Stimulated activated CD8-positive, alpha-beta memory T cell treated with anti-CD3 and anti-CD28 coated beads, Interleukin-4, amount 100 ng/mL, for 4 hours (primary cell): ENCODE measurements around the gene PYGO1.
"Not testable (repeated sequence)": the region's sequence is repeated elsewhere in the genome, so short reads cannot be mapped to it uniquely, and the experiment has no call there.

Experiments
- DNase-seq, 2 donors: peaks; one replicate each; pipeline ENCODE4 v3.0.0-alpha.2; 2020; ENCODE audit warnings: low read depth in 2 of 2, low spot score in 1 of 2

The PYGO1 gene, protein sequence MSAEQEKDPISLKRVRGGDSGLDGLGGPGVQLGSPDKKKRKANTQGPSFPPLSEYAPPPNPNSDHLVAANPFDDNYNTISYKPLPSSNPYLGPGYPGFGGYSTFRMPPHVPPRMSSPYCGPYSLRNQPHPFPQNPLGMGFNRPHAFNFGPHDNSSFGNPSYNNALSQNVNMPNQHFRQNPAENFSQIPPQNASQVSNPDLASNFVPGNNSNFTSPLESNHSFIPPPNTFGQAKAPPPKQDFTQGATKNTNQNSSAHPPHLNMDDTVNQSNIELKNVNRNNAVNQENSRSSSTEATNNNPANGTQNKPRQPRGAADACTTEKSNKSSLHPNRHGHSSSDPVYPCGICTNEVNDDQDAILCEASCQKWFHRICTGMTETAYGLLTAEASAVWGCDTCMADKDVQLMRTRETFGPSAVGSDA

GRCh38 chr15:55588070-55588814, at the start of gene PYGO1:
Gene PYGO1 (minus strand): TSS chr15:55588345. CDS start chr15:55587883, 462 bp downstream.
- no peak for DNase-seq

DNA sequence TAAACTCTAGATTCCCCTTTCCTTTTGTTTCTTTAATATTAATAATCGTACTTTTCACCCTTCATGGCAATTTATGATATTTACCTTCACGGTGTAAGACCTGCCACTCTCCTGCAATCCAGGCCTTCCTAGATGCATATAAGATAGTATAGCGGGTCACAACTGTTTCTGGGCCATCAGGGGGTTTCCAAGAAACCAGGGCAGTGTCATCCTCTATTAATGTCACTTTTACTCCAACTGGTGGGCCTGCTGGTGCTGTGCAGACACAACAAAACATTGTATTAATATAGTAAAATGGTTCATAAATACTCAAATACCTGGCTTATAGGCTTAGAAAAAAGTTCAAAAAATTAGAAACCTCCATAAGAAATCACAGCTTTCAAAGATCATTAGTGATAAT, 48.9 kb upstream of the PYGO1 start:
- DNase-seq, result no peak

GRCh38 chr15:55633731-55634130, 45.6 kb upstream of the PYGO1 start:
- no peak for DNase-seq

DNA sequence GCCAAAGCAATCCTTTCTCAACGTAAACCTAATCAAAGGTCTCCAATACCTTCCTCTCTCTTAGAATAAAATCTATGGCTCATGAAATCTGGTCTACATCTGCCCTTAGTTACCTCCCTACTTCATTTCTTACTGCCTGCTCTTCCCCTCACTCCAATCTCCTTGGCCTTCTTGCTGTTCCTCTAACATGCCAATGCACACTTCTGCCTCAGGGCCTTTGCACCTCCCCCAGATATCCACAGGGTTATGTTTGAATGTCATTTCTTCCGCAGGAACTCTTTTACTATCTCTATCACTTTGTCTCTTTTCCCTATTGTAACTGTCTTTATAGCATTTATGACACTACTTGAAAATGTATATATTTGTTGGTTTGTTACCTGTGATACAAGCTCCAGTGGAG, 44.3 kb upstream of the PYGO1 start:
- DNase-seq, result no peak

DNA sequence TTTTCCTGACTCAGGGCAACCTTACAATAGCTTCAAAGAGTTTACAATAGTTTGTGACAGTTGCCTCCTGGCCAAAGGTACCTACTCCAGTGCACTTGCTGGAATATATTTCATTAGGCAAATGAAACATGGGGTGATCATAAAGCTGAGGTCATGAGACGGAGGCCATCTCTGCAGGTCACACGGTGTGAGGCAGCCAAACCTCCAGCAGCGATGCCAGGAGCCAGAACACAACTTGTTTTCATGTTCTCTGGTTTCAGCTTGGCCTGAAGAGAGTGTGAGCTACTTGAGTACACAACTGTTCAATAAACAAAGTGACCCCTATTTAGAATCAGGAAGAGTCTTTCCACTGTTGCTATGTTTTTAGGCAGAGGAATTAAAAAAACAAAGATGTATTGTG, 42.7 kb upstream of the PYGO1 start:
- DNase-seq, result no peak

GRCh38 chr15:55628369-55628730, 40.2 kb upstream of the PYGO1 start:
- DNase-seq, result no peak

- DNase-seq, result no peak
These were observed 39.7 kb upstream of the PYGO1 start for GRCh38 chr15:55627730-55628368.

DNA sequence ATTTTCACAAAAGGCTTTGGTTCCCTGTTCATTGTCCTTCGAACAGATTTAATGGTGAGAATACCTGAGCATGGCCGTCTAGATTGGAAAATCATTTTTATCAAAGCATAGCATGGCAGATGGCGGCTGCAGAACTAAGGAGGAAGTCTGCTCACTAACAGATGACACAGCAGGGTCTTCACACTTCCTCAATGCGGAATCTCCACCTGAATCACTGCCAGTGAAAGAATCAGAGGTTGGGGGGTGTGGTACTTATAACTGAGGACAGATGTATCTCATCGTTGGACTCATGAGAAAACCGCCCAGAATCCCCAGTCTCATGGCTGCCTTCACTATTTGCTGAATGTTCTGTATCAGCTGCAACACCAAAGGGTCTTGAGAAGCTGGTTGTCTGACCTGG, 31.6 kb upstream of the PYGO1 start:
- no peak for DNase-seq

- DNase-seq, result no peak
These were observed 30.2 kb upstream of the PYGO1 start for GRCh38 chr15:55618387-55618786.

DNA sequence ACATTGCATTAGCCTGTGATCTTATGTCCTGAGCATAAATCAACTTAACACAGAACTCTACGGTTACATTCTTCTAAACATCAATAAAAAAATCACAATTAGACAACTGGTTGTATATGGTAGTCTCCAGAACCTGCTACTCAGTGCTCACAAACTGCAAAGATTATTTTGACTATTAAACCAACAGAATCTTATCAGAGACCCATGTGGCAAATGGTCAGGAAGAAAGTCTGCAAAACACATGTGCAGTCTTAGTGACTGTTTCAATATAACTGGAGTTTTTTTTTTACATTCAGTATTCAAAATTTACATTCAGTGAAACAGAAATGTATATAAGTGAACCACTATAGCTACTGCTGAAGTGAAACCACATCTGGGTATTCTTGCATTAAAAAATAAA, 27.3 kb upstream of the PYGO1 start:
- DNase-seq, result no peak

DNA sequence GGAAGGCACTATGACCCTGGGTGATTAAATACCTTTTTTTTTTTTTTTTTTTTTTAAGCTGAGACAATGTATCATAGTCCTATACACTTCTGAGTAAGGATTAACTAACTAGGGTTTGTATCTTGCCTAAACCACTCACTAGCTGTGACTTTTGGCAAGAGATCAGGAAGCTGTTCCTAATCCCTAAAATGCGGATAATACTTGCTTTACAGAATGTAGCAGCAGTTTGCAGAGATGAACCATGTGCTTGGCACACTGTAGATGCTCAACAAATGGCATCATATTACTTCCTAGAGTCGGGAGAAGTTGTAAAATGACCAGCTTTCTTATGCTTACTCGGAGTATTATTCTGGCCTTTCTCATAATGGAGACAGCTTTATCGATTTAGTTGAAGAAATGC, 25.6 kb upstream of the PYGO1 start:
- DNase-seq, result no peak

- no peak for DNase-seq
These were observed 18.1 kb upstream of the PYGO1 start for GRCh38 chr15:55606214-55606613.

GRCh38 chr15:55601374-55601773, 13.2 kb upstream of the PYGO1 start:
- no peak for DNase-seq

DNA sequence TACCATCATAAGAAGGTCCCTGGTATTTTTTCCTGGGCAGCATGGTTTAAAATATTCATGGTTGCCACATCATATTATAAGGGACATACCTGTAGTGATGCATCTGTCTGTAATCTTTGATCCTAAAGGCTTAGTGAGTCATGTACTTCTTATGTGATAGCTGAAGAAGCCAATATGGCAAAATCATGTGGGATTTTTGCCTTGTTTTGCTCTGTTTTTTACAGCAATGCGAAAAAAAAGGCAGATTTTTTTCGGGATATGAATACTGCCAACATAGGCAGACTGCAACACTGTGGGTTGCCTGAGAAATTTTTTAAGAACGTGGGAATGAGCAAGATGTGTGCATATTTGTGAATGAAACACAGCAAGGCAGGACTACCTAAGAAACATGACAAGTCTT, 11.3 kb upstream of the PYGO1 start:
- DNase-seq, result no peak

- not testable (repeated sequence) for DNase-seq
These were observed 4.9 kb upstream of the PYGO1 start for GRCh38 chr15:55593019-55593418.

DNA sequence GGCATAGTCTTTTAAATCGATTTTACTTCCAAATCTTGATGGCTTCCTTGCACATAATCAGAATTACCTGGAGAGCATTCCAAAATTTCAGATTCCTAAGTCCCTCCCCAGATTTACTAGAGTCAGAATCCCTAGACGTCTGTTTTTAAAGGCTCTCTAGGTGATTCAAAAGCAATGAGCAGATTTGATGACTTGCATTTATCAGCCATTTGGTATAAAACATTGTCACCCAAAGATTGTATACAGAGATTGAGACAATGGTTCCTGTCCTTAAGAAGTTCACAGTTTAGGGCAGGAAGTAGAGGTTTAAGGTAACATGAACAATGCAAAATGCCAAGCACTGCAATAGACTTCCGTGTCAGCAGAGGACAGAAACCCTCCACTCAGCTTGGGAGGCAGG, 2.6 kb upstream of the PYGO1 start:
- DNase-seq, result no peak

DNA sequence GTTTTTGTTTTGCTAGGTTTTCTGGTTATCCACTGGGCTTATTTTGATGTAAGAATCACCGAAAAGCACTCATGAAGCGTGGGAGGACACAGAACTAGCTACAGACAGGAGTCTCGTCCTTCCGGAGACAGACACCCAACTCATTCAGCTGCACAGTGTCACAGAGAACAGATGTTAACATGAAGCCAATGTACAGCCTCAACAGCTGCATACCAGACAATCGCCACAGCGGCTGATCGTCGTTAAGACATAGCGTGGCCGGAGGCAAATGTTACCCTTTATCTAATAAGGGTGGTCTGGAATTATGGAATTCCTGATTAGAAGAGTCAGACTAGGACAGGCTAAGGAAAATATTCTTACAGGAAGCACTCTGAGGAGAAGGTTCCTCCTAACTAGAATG, 1.1 kb upstream of the PYGO1 start:
- DNase-seq, result no peak

DNA sequence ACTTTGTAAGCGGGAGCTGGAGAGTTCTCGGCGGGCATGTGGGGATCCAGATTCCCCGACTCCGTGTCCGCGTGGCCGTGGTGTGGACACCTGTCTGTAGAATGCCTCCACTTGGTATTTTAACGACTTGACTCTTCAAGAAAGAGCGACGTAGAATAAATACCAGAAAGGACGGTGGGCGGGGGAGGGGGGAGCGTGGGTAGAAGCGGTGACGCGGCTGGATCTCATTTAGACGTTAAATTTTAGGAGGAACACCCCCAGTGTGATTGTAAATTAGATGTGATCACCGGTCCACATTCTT, 620 bp upstream of the PYGO1 start:
- no peak for DNase-seq

DNA sequence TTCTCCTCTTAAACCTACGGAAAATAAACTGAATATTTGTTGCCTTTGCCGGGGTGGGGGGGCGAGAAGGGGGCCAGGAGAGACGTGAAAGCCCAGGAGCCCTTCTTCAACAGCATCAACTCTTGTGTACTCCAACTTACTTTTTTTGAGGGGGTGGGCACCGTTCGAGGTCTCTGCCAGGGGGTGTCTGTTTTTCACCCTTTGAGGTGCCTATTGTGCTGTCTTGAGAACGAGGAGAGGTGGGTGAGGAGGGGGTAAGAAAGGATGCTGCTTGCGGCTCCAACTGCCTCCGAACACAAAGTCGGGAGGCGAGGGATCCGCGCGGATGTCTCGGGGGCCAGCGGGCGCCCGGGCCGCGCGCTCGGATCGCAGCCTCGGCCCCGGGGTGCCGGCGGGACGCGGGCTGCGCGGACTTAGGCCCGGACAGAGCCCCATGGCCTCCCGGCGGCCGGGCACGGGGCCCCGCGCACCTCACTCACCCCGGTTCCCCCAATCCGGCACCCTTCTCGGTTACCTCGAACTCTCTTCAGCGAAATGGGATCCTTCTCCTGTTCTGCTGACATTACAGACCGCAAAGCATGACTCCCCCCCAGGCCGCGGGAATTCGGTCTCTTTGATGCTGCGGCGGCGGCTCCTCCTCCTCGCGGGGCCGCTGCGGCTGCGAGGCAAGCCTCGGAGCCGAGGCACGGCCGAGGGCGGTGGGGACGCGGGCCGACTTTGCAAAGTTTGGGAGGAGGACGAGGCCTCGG, 650 bp downstream of the PYGO1 start:
- no peak for DNase-seq

DNA sequence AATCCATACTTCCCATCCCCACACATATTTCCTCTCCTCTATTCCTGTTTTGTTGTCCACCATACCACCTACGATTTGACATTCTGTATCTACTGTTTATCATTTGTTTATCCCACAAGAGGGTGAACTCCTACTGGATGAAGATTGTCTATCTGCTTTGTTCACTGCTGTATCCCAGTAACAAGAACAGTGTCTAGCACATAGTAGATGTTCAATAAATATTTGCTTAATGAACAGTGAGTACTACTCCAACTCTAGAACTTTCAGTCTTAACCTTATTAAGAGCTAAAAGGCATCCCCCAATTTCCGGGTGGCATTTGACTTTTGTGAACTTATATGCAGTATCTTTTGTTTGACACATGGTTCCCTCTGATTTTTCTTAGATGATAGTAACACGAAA, 1.3 kb downstream of the PYGO1 start:
- no peak for DNase-seq

- no peak for DNase-seq
These were observed 11.2 kb downstream of the PYGO1 start for GRCh38 chr15:55576943-55577342.

DNA sequence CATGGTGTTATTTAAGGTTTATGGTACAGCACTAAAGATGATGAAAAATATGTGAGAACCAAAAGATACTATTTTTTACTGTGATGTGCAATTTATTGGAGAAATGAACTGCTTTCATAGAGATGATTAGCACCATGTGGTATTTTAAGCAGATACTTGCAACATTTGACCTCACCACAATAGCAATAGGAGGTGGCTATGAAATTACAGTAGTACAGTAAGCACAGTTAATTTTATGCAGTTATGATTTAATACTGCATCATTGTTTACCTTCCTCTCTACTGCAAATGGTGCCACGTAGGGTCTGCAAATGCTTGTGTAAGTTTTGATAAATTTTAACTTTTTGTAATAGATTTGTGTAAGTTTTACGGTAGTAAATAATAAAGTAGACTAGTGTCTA, 14.0 kb downstream of the PYGO1 start:
- DNase-seq, result no peak
